GM21381 (cell line): ENCODE results near the gene SIGLEC6.
"Not testable (repeated sequence)": the region's sequence is repeated elsewhere in the genome, so short reads cannot be mapped to it uniquely, and the experiment has no call there.

Experiments used
- ATAC-seq: cut with Tn5 transposase; IDR thresholded peaks from one replicate; pipeline ENCODE4 v1.9.1; 2021; ENCODE audit warnings: mild to moderate bottlenecking, moderate library complexity; ENCODE audit not compliant: unreplicated experiment

Gene SIGLEC6

DNA sequence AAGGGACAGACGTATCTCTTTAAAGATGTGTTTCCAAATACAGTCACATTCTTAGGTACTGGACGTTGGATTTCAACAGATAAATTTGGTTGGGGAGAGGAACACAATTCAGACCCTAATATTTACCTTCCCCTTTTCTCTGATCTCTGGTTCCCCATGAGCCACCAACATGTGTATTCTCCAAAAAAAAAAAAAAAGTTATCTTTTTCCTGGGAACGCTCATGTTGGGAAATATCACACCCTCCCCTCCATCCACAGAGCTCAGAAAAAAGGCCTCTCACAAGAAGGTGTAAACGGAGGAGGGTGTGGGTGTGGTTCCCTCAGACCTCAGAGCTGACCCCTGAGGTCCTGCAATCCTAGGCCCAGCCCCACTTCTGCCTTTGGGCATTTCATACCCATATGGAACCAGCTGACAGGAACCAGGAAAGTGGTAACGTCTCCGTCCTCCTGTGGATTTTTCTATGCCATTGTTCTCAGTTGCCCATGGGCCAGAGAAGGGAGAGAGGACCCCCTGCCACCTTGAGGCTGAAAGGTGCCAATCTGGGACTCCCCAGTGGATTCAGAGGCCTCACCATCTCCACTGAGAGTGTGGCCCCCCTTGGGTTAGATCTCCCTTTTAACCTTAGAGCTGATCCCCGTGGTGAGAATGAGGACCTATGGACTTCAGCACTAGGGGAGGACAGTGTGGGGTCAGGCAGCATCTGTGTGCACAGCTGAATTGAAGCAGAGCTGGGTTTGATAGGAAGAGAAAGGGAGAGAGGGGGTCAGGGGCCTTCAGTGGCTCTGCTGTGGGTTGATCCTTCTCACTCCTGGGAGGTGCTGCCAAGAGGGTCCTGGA is 21.4 kb downstream of the SIGLEC6 start:
- ATAC-seq = no peak

DNA sequence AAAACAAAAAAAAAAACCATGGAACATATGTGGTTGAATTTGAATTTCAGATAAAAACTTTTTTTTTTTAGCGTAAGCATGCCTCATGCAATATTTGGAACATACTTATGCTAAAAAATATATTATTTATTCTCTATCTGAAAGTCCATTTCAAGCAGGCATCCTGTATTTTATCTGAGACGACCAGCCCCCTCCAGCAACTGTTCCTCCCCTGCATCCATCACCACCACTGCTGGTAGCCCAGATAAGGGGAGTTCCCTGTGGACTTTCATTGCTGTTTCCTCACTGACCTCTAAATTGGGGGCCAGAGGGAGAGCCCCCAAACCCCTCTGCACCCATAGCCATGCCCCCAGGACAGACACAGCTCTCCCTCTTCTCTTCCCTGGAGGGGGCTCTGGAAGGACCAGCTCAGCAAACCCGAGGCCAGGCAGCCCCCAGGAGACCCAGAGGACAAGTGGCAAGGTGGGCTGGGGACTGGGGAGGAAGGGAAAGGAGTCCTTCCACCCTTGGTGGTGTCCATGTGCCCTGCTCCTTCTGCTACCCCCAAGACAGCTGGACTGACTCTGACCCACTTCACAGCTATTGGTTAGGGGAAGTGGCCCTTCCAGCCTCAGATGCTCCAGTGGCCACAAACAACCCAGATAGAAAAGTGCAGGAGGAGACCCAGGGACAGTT is 23.3 kb downstream of the SIGLEC6 start:
- ATAC-seq = no peak

DNA sequence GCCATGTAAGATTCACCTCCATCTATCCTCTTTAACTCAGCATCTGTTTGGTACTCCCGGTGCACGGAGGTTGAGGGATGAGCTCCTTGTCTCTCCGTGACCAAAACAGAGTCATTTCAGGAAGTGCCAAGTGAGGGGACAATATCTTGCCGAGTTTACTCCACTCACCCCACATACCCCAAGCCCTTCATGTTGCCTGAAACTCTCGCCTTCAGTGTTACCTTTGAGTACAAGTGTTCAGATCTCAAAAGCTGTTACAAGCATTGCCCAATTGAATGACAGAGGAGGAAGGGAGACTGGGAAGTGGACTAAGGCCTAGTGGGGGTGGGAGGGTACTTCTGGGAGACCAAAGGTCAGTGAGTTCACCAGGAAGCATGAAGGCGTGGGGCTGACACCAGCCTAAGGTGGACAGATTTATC is 23.8 kb downstream of the SIGLEC6 start:
- ATAC-seq = no peak

DNA sequence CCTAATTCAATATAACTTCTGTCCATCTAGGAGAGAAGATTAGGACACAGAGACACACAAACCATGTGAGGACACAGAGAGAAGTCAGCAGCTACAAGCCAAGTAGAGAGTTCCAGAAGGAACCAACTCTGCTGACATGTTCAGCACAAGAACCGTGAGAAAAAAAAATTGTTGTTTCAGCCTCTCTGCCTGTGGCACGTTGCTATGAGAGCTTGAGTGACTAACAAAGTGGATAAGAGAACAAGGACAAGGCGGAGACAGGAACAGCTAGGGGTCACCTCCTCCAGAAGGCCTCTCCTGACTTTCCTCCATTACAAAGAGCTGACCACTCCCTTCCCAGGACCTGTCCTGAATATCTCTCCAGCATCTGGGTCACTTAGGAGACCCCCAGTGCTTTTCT is 24.3 kb downstream of the SIGLEC6 start:
- no peak for ATAC-seq

DNA sequence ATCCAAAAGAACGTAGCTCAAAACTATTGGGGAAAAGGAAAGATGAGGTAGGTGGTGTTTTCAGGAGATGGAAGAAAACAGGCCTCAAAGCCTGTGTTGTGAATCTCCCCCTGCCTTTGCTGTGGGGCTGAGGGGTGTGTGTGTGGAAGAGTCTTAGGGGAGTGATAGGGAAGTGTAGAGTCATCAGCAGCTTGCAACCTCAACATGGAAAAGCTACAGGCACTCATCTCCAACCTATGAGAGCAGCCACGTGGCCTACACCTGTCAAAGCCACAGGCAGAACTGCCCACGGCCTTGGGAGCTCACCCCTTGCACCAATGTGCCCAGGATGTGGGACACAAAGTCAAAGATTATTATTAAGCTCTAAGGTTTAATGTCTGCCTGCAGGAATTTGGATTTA is 25.6 kb downstream of the SIGLEC6 start:
- no peak for ATAC-seq

DNA sequence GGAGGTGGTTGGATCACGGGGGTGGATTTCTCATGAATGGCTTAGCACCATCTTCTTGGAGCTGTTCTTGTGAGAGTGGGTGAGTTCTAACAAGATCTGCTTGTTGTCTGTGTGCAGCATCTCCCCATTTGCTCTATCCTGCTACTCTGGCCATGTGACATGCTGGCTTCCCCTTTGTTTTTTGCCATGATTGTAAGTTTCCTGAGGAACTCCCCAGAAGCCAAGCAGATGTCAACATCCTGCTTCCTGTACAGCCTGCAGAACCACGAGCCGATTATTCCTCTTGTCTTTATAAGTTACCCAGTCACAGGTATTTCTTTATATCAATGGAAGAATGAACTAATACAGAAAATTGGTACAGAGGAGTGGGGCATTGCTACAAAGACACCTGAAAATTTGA is 27.6 kb downstream of the SIGLEC6 start:
- ATAC-seq = no peak

DNA sequence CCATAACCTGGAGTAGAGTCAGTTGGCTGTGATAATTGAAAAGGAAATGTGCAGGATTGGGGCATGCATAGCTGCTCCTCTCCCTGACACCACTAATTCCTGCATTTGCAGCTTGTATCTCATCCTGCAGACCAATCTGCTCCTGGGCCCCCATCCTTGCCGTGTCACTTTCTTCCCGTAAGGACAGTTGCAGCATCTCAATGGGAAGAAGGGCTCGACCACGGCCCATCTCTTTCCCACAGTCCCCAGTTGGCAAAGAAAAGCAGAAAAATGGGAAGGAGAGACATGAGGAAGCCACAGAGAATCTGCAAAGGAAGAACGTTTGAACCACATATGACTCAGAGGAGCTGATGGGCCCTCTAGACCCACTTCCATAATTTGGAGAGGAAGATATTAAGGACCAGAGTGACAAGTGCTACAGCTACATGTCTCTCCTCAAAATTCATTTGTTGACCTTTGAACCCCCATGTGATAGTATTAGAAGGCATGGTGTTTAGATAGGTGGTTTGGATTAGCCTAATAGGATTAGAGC is 28.1 kb downstream of the SIGLEC6 start:
- no peak for ATAC-seq

DNA sequence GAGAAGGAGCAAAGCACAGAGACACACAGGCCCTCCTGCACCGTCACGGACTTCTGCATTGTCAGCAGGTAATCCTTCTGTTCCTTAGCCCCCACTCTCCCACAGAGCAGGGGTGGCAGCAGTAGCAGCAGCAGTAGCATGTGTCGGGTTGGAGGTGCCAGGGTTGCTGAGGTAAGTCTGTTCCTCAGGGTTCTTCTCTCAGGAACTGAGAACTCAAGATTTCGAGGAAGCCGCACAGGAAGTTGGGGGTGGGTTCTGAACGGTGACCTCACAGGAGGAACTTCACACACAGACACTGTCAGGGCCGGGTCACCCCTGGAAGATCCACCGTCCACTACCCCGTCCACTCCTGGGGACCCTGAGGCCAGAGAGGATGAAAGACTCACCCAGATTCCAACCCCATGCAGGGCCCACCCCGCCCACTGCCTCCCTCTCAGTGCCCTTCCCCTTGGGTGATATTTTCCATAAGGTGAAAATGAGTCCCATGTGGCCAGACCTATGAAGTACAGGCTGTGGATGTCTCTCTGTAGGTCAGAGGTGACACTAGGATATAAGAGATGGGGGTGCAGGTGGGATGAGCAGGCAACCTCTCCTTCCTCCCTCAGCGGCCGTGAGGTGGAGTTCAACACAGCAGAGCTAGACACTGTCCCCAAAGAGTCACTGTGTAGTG is 29.7 kb downstream of the SIGLEC6 start, which contains the start of gene SIGLEC12:
Gene SIGLEC12 (minus strand): TSS at position 207 of the 670 bp plus-strand sequence. CDS start 67 bp downstream, at position 140.
- no peak for ATAC-seq

DNA sequence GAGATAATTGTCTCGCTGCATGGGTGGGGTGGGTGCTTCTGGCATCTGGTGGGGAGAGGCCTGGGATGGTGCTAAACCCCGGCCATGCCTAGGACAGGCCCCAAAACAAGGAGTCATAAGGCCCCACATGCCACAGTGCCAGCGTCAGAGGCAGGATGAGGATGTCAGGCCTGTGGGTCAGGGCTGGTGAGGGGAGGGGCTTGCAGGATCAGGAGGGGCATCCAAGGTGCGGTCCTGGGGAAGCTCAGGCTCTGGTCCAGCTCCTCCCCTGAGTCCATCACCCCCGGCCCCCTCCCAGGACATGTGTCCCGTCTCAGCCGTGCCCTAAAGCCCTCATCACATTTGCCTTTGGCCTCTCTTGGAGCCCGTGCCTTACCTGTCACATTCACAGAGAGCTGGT is 30.5 kb downstream of the SIGLEC6 start:
- not testable (repeated sequence) for ATAC-seq

DNA sequence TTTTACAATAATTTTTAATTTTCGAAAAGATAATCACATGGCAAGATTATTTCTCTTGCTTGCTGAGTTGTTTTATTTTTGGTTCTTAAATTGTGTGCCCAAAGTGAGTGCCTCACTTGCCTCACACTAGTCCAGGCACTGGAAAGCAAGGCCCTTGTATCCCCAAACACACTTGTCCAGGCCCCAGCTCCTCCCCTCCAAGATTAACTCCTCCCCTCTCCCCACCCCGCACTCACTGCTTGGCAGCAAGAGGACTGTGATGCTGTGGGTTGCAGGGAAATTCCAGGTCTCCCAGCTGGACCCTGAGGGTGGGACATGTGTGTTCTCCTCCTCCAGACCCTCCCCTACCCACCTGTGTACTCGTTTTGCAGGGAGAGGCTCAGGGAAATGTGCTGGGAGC is 33.8 kb downstream of the SIGLEC6 start:
- ATAC-seq = no peak

DNA sequence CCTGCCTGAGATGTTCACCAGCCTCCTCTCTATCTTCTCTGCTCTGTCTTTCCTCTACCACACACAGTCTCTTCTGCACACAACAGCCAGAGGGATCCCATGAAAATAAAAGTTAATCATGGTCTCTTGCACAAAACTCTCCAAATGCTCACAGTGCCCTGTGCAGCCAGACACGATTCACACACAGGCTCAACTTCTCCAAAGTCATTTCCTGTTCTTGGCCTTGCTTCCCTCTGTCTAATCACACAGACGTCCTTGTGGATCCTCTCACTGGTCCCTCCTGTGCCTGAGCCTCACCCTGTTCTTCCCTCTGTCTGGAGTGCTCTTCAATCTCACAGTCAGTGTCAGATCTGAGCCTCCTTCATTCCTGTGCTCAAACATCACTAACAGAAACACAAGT is 37.7 kb downstream of the SIGLEC6 start:
- no peak for ATAC-seq

DNA sequence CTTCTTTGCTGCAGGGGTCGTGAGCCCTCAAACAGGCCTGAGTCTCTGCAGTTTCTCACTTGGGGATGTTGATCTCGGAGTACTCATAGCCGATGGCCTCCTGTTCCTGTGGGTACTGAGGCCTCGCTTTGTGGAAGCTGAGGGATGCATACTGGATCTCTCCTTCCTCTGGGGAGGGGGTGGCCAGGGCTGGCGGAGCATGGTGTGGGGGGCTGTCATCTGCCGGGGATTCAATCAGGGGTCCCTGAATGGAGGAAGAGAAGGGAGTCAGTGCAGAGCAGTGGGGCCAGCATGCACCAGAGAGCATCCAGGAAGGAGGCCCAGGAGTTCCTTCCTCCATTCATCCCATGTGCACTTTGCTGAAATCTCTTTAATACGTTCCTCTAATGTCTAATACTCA is 39.9 kb downstream of the SIGLEC6 start:
- no peak for ATAC-seq

DNA sequence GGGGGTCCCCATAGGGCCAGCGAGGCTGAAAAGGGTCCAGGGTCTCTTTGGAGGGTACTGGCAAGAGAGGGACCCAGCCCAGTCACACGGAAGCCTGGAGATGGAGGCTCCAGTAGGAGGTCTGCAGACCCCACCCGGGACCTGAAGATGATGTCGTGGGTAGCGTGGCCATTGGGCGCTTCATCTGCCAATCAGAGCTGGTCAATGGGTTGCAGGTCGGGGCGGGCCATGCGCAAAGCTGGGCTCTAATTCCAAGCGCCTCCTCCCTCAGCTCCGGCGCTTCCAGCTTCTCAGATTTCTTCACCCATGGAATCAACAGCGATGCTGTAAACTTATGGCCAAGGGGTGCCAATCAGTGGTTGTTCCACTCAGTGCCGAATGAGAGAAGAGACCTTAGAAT is 40.8 kb downstream of the SIGLEC6 start:
- ATAC-seq = no peak

DNA sequence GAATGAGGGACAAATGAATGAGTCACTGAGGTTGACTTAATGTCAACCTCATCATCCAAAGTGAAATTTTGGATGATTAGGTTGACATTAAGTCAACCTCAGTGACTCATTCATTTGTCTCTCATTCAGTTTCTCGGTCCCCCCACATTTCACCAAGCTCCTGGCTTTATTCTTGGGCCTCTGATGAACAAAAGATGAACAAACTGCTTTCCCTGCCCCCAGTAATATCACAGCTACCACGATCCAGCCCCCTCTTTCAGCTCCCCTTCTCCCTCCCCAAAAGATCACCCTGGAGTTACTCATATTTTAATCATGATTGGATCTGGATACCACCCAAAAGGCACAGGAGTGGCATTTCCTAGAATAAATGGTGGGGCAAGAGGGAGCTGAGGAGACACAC is 42.4 kb downstream of the SIGLEC6 start:
- ATAC-seq = no peak

DNA sequence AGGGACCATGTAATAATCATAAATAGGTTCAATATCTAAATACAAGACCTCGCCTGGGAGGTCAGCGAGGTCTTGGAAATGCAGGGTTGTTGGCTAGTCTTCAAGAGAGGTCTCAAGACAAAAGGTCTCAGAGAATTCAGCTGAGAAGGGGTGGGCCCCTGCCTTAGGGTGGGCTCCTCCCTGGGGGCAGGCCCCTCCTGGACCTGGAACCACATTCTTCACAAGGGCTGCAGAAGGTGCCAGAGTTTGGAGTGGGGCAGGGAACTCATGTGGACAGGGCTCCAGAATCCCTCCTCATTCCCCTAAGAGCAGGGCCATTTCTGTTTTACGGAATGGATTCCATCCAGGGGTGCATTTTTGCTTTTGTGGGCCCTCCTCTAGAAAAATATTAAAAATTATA is 43.0 kb downstream of the SIGLEC6 start:
- ATAC-seq = no peak

DNA sequence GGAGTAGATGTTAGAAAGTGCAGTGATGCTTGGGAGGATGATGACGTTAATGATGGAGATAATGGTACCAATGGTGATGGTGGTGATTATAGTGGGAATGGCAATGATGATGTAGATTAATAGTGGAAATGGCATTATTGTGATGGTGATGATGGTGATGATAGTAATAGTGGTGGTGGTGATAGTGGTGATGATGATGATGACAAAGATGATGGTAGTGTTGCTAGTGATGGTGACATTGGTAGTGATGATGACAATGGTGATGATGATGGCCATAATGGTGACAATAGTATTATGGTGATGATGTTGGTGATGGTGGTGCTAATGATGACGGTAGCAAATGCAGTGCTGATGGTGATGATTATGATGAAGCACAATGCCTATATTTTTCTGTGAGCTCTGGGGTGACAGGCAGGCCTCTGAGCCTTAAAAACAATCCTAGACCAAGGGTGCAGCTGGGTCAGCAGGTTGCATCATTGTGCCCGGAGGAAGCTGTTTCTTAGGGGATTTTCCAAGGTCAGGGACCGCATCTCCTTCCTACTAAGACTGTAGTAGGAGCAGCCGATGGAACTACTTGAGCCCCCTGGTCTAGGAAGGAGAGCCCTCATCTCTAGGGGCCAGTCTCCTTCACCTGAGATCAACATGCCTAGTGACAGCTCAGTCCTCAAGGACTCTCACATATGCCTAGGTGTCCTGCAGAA is 45.4 kb downstream of the SIGLEC6 start:
- ATAC-seq = no peak

DNA sequence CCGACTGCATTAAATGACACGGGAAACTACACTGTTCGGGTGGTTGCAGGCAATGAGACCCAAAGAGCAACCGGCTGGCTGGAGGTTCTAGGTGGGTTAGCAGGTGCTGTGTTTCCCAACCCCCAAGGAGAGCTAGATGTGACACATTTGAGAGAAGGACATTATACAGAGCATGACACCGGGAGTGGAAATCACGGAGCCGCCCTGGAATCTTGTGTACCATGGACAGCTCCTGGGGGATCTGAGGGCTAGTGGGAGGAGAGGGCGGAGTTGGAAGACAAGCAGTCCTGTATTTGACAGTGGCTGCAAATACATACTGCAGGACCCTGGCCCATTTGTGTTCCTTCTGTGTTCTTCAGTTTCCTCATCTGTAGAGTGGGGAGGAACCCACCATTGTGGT is 50.9 kb downstream of the SIGLEC6 start:
- ATAC-seq = no peak

DNA sequence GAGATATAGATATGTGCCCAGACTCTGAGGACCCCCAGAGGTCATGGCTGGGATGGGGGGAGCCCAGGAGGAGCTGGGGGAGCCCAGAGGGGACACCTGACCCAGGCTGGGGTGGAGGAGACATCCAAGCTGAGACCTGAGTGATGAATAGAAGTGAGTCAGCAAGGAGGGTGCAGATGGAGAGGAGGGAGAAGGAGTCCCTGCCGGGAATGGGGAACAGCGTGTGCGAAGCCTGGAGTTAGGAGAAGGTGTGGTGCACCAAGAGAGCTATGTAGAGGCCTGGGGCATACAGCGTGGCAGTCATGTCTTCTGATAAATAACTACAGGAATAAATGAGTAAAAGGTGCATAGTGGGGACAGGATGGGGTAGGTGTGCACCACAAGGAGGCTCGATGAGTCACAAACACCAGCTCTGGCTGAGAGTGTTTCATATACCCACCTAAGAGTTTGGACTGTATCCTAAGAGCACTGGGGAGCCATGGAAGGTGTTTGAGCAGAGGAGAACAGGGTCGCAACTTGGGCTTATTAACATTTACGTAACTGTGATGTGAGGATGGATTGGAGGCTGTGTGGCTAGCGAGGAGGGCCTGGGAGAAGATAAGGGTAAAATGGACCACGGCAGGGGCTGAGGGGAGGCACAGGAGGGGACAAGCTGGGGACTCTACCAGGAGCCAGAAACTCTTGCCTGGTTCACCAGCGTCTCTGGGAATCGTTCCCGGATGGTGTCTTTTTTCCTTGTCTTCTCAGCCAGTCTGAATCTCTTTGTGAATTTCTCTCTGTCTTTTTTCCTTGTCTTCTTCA is 51.7 kb downstream of the SIGLEC6 start:
- no peak for ATAC-seq

DNA sequence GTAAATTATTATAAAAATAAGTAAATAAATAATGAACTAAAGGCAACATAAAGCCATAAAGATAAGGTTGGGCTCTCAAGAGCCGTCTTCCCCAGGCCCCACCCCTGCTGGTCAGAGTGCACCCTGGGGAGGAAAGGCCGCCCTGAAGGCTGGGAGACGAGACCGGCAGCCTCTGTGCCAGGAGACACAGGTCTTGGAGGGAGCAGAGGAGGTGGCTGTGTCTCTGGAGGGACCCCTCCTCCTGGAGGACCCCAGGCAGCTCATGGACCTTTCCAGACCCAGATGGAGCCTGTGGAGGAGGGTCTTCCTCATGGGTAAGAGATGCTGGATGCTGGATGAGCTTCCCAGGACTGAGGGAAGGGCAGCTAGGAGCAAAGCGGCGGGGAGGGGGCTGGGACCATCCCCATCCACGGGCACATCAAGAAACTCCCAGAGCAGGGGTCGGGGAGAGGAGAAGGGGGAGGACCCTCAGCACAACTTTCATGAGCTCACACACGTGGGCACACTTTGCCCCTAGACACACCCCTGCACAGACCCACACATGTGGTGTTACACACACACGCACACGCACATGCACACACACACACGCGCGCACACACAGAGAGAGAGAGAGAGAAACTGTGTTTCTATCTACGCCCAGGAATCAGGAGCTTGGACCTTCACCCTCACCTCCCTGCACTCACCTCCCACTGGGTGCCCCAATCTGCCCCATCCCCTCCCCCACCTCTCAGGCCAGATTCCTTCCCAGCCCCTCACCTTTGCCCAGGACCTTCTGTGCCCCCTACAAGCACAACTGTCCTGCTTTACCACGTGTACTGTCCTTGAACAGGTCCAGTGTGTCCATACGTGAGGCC is 52.9 kb downstream of the SIGLEC6 start, which contains the start of gene CEACAM18:
Gene CEACAM18 (plus strand): TSS at position 159 of the 854 bp plus-strand sequence.
- ATAC-seq = no peak
